H1 (cell line): Measurements from ENCODE around the gene ZNF888. TPM values are rescaled to one million over a fixed set of nuclear protein-coding genes. Genes with fewer than 3 reads are reported as not detected.

Experiments
- CTCF ChIA-PET: fragments of 300-600 bp; sonication (Branson Sonifier 250); formaldehyde crosslinking; loops from one replicate; lab custom pipeline; 2021; ENCODE audit not compliant: partially characterized antibody; lab: Charles Lee
- POLR2A ChIA-PET: fragments of 300-600 bp; sonication (Branson Sonifier 250); formaldehyde crosslinking; loops from one replicate; lab custom pipeline; 2021; ENCODE audit warnings: inconsistent platforms; ENCODE audit not compliant: partially characterized antibody; lab: Charles Lee
- DNase-seq, 2 experiments: peaks; one replicate each; pipeline versions ENCODE4 v3.0.0 to v3.0.0-alpha.2; 2010 to 2022; ENCODE audit warnings: low spot score in 2 of 2, low read depth in 1 of 2, mixed read lengths in 1 of 2
- FAIRE-seq: peaks from 2 replicates; lab custom pipeline; 2011; peaks lifted over from hg19 to GRCh38; lab: Jason Lieb, UNC
- H2AFZ ChIP-seq: 2 replicates; pipeline ENCODE4 v1.8.1; 2012; ENCODE audit warnings: low read length, inconsistent platforms
- H2AK5ac ChIP-seq: 2 replicates; pipeline ENCODE4 v1.6.1; 2013; ENCODE audit warnings: low read depth, low read length
- H2BK120ac ChIP-seq: replicated peaks from 2 replicates; pipeline ENCODE3; 2013; ENCODE audit warnings: low read depth, low read length, inconsistent platforms
- H2BK12ac ChIP-seq: 2 replicates; pipeline ENCODE4 v1.6.1; 2013; ENCODE audit warnings: low read depth, low read length
- H2BK15ac ChIP-seq: 2 replicates; pipeline ENCODE4 v1.6.1; 2013; ENCODE audit warnings: low read length
- H2BK20ac ChIP-seq: 2 replicates; pipeline ENCODE4 v1.6.1; 2013; ENCODE audit warnings: low read length
- H2BK5ac ChIP-seq: 2 replicates; pipeline ENCODE4 v1.6.1; 2013; ENCODE audit warnings: low read depth, low read length
- H3K14ac ChIP-seq: 2 replicates; pipeline ENCODE4 v1.6.1; 2013; ENCODE audit warnings: inconsistent platforms; ENCODE audit not compliant: insufficient read length
- H3K18ac ChIP-seq: 2 replicates; pipeline ENCODE4 v1.6.1; 2013; ENCODE audit warnings: low read length; ENCODE audit errors: extremely low read depth
- H3K23ac ChIP-seq: 2 replicates; pipeline ENCODE4 v1.6.1; 2013; ENCODE audit warnings: inconsistent platforms; ENCODE audit not compliant: insufficient read length
- H3K23me2 ChIP-seq: 2 replicates; pipeline ENCODE4 v1.6.1; 2013; ENCODE audit warnings: low read depth, low read length
- H3K27ac ChIP-seq: 2 replicates; pipeline ENCODE4 v1.6.1; 2011; ENCODE audit warnings: low read depth, low read length, inconsistent platforms
- H3K27me3 ChIP-seq, 4 experiments: replicated peaks in 1 of 4; 1 replicate in 1 of 4; 2 replicates in 3 of 4; pipeline versions ENCODE4 v1.6.1 to v1.8.1; 2011 to 2013; ENCODE audit warnings: low read length in 3 of 4, mild to moderate bottlenecking in 3 of 4, inconsistent platforms in 2 of 4, mixed read lengths in 2 of 4, moderate library complexity in 1 of 4; ENCODE audit not compliant: control insufficient read depth in 3 of 4, insufficient read depth in 3 of 4; ENCODE audit errors: extremely low read depth in 1 of 4
- H3K36me3 ChIP-seq, 4 experiments: 2 replicates each; pipeline versions ENCODE4 v1.6.1 to v1.8.1; 2011 to 2013; ENCODE audit warnings: mild to moderate bottlenecking in 4 of 4, low read length in 3 of 4, moderate library complexity in 2 of 4, control low read depth in 1 of 4, inconsistent platforms in 1 of 4; ENCODE audit not compliant: insufficient read depth in 4 of 4, control insufficient read depth in 2 of 4
- H3K4ac ChIP-seq: replicated peaks from 2 replicates; pipeline ENCODE3; 2013; ENCODE audit warnings: low read length, low read depth, mixed read lengths, inconsistent platforms; ENCODE audit not compliant: insufficient read length
- H3K4me1 ChIP-seq, 4 experiments: replicated peaks in 1 of 4; 1 replicate in 1 of 4; 2 replicates in 3 of 4; pipeline versions ENCODE4 v1.6.1 to v1.8.1; 2011 to 2013; ENCODE audit warnings: low read length in 3 of 4, inconsistent platforms in 2 of 4, mixed read lengths in 1 of 4; ENCODE audit not compliant: insufficient read depth in 4 of 4, control insufficient read depth in 3 of 4
- H3K4me2 ChIP-seq, 2 experiments: 2 replicates each; pipeline versions ENCODE4 v1.6.1 to v1.8.1; 2011 to 2013; ENCODE audit warnings: low read depth in 2 of 2, low read length in 2 of 2, control low read depth in 1 of 2, inconsistent platforms in 1 of 2, mild to moderate bottlenecking in 1 of 2; ENCODE audit not compliant: insufficient read depth in 1 of 2
- H3K4me3 ChIP-seq, 4 experiments: fragments of 200-600, 300-600 bp in 1 of 4; sonication (generic), shearing (Covaris generic), sonication (Bioruptor Twin) in 1 of 4; 2 replicates each; pipeline versions ENCODE4 v1.5.1 to v1.8.1; 2011 to 2016; ENCODE audit warnings: low read length in 4 of 4, low read depth in 3 of 4, control low read depth in 2 of 4, inconsistent platforms in 2 of 4, mild to moderate bottlenecking in 2 of 4, mixed read lengths in 1 of 4, moderate library complexity in 1 of 4; ENCODE audit not compliant: insufficient read depth in 2 of 4; ENCODE audit errors: extremely low read depth in 1 of 4
- H3K56ac ChIP-seq: replicated peaks from 2 replicates; pipeline ENCODE3; 2013; ENCODE audit warnings: low read depth, mild to moderate bottlenecking, mixed read lengths, low read length, inconsistent platforms; ENCODE audit not compliant: insufficient read length
- H3K79me1 ChIP-seq: 2 replicates; pipeline ENCODE4 v1.6.1; 2013; ENCODE audit warnings: low read depth, low read length, control low read depth
- H3K79me2 ChIP-seq, 2 experiments: 2 replicates each; pipeline versions ENCODE4 v1.6.1 to v1.8.1; 2012 to 2013; ENCODE audit warnings: low read length in 2 of 2, mild to moderate bottlenecking in 2 of 2, inconsistent platforms in 1 of 2; ENCODE audit not compliant: insufficient read depth in 2 of 2, control insufficient read depth in 1 of 2
- H3K9ac ChIP-seq, 4 experiments: replicated peaks in 1 of 4; 1 replicate in 1 of 4; 2 replicates in 3 of 4; pipeline versions ENCODE4 v1.6.1 to v1.8.1; 2011 to 2013; ENCODE audit warnings: low read depth in 3 of 4, low read length in 3 of 4, control low read depth in 2 of 4, mild to moderate bottlenecking in 2 of 4, moderate library complexity in 2 of 4, inconsistent platforms in 1 of 4; ENCODE audit errors: extremely low read depth in 1 of 4
- H3K9me3 ChIP-seq, 2 experiments: 2 replicates each; pipeline versions ENCODE4 v1.6.1 to v1.8.1; 2012 to 2013; ENCODE audit warnings: mild to moderate bottlenecking in 2 of 2, moderate library complexity in 2 of 2, control low read depth in 1 of 2, inconsistent platforms in 1 of 2, low read depth in 1 of 2, low read length in 1 of 2, mixed read lengths in 1 of 2; ENCODE audit not compliant: insufficient read depth in 2 of 2
- H4K20me1 ChIP-seq, 2 experiments: replicated peaks in 1 of 2; 2 replicates each; pipeline versions ENCODE3 to v1.8.1; 2011 to 2013; ENCODE audit warnings: inconsistent platforms in 2 of 2, low read length in 2 of 2, mild to moderate bottlenecking in 1 of 2; ENCODE audit not compliant: insufficient read depth in 2 of 2, control insufficient read depth in 1 of 2
- H4K5ac ChIP-seq: 2 replicates; pipeline ENCODE4 v1.6.1; 2013; ENCODE audit warnings: low read length, low read depth, mixed read lengths, inconsistent platforms; ENCODE audit not compliant: insufficient read length
- H4K8ac ChIP-seq: 2 replicates; pipeline ENCODE4 v1.8.0; 2013; ENCODE audit warnings: mild to moderate bottlenecking, moderate library complexity, low read length, inconsistent platforms; ENCODE audit not compliant: insufficient read depth; ENCODE audit errors: extremely low read depth
- H4K91ac ChIP-seq: replicated peaks from 2 replicates; pipeline ENCODE3; 2013; ENCODE audit warnings: low read length, mixed read lengths, inconsistent platforms; ENCODE audit not compliant: insufficient read length
- ASH2L ChIP-seq: fragments of 200-600, 300-600 bp; sonication (generic); IDR thresholded peaks from one replicate; pipeline ENCODE4 v1.7.1; 2017; ENCODE audit warnings: low read length
- CREB1 ChIP-seq: IDR thresholded peaks from 2 replicates; pipeline ENCODE4 v1.6.1; 2012; ENCODE audit warnings: inconsistent platforms
- CTBP2 ChIP-seq: IDR thresholded peaks from 2 replicates; pipeline ENCODE4 v1.7.0; 2011; ENCODE audit warnings: borderline replicate concordance, mild to moderate bottlenecking, moderate library complexity, mixed read lengths, low read length; ENCODE audit not compliant: insufficient read depth, insufficient read length
- EP300 ChIP-seq, 2 experiments: IDR thresholded peaks; 1 replicate in 1 of 2; 2 replicates in 1 of 2; pipeline ENCODE4 v1.6.1; 2011 to 2012; ENCODE audit warnings: low read depth in 2 of 2, low read length in 2 of 2, mild to moderate bottlenecking in 2 of 2, borderline replicate concordance in 1 of 2, inconsistent platforms in 1 of 2, moderate library complexity in 1 of 2
- EZH2 ChIP-seq: fragments of 200-600 bp; sonication (generic); IDR thresholded peaks from 2 replicates; pipeline ENCODE4 v1.7.1; 2012; ENCODE audit warnings: low read depth, mild to moderate bottlenecking, moderate library complexity, low read length, inconsistent platforms; ENCODE audit not compliant: severe bottlenecking
- HDAC6 ChIP-seq: IDR thresholded peaks from one replicate; pipeline ENCODE4 v1.7.1; 2012; ENCODE audit warnings: low read depth, mild to moderate bottlenecking, inconsistent platforms, low read length, moderate library complexity
- NANOG ChIP-seq: IDR thresholded peaks from 2 replicates; pipeline ENCODE4 v1.6.1; 2011; ENCODE audit warnings: low read length, low read depth, mild to moderate bottlenecking, inconsistent platforms; ENCODE audit not compliant: insufficient read depth, poor library complexity, severe bottlenecking
- NRF1 ChIP-seq: IDR thresholded peaks from 2 replicates; pipeline ENCODE4 v1.6.1; 2011; ENCODE audit warnings: mild to moderate bottlenecking, low read depth, low read length, improper control_type of control experiment
- SP1 ChIP-seq: IDR thresholded peaks from 2 replicates; pipeline ENCODE4 v1.6.1; 2011; ENCODE audit warnings: low read depth, low read length
- SP2 ChIP-seq: IDR thresholded peaks from 2 replicates; pipeline ENCODE4 v1.6.1; 2012; ENCODE audit warnings: mild to moderate bottlenecking, low read length, inconsistent platforms
- TAF1 ChIP-seq: IDR thresholded peaks from 2 replicates; pipeline ENCODE4 v1.6.1; 2011; ENCODE audit warnings: mild to moderate bottlenecking, low read depth, low read length
- TAF7 ChIP-seq: optimal IDR thresholded peaks from 2 replicates; pipeline ENCODE3; 2011; ENCODE audit warnings: low read depth, mild to moderate bottlenecking, inconsistent platforms, low read length, moderate library complexity, borderline replicate concordance
- whole genome bisulfite sequencing, 2 experiments: shearing (Covaris generic) in 1 of 2; methylation state at CpG; one replicate each; pipeline versions ENCODE4 v1.1.6 to v1.1.7; 2013 to 2015; ENCODE audit warnings: low lambda C conversion rate in 2 of 2, mixed read lengths in 2 of 2, inconsistent platforms in 1 of 2, low coverage in 1 of 2, missing lambda C conversion rate in 1 of 2; ENCODE audit not compliant: insufficient replicate concordance in 2 of 2, insufficient coverage in 1 of 2, insufficient read length in 1 of 2; ENCODE audit errors: extremely low coverage in 1 of 2, missing lambda C conversion rate in 1 of 2; 5-methylcytosine and 5-hydroxymethylcytosine counted together
- polyA plus RNA-seq, 7 experiments: library from polyadenylated mRNA; depleted of rRNA in 3 of 7; stranded (reverse) in 5 of 7; unstranded in 2 of 7; fragments of >200 nt in 5 of 7; fragments of 200-250 nt in 2 of 7; gene quantifications; 1 replicate in 5 of 7; 2 replicates in 1 of 7; 4 replicates in 1 of 7; pipeline versions ENCODE4 v1.2.1 to v1.2.3, GENCODE V29; 2011 to 2013; ENCODE audit warnings: missing spikeins in 2 of 7, mixed read lengths in 2 of 7
- total RNA-seq: library from RNA; stranded (reverse); fragmentation: NEBNext Ultra II Directional; extraction: Animal tissue kit (Norgen Biotek cat#: 25700); gene quantifications from 2 replicates; pipeline ENCODE4 v1.2.1, GENCODE V29; 2021
- TF ChIP-seq, protein P1 (sequence below): IDR thresholded peaks from 2 replicates; pipeline ENCODE4 v1.6.1; 2011; ENCODE audit warnings: low read depth, mild to moderate bottlenecking, low read length; ENCODE audit not compliant: insufficient read depth
- TF ChIP-seq, protein P2 (sequence below): IDR thresholded peaks from 2 replicates; pipeline ENCODE4 v1.6.1; 2012; ENCODE audit warnings: inconsistent platforms

Gene ZNF888
- total and polyA plus RNA-seq, 2 of the 8 experiments (the other 6 are each of a cell fraction or from before 2014, with no cell fraction given), result 1.1 to 8.6 TPM

GRCh38 chr19:52936954-52937325 lies 13.7 kb upstream of the ZNF888 start:
- CTCF ChIA-PET, result no interaction called here
- Histone ChIP-seq H3K4ac (no peak overlapping the region), H3K23me2 (peaks cover 1% of the 10 kb centered on the region; the same call in 1 of the 2 replicates), H3K36me3 (peaks cover 0 to 7% (median 4%) of the 10 kb centered on the region in 4 experiments; a peak in 4 of 8 replicates), H3K27me3 (no peaks in the 10 kb centered on the region), H4K91ac (no peak overlapping the region), H3K4me2 (no peak overlapping the region), H3K4me1 (no peaks in the 10 kb centered on the region), H3K9me3 (no peaks in the 10 kb centered on the region), H3K23ac (no peak overlapping the region), H2BK12ac (no peak overlapping the region), H2BK120ac (no peak overlapping the region), H3K4me3 (no peak overlapping the region), H2AK5ac (no peak overlapping the region), H3K79me1 (peaks cover 5% of the 10 kb centered on the region), H4K20me1 (peaks cover 0 to 8% of the 10 kb centered on the region in 2 experiments), H3K18ac (no peak overlapping the region), H3K56ac (no peak overlapping the region), H2BK20ac (no peak overlapping the region), H4K8ac (no peak overlapping the region), H3K79me2 (peaks cover 0 to 38% of the 10 kb centered on the region in 2 experiments; a peak in 2 of 4 replicates), H3K9ac (no peak overlapping the region), H4K5ac (no peak overlapping the region), H2BK15ac (no peak overlapping the region), H3K14ac (no peak overlapping the region), H2BK5ac (no peak overlapping the region), H2AFZ (no peak overlapping the region), H3K27ac (no peak overlapping the region)
- FAIRE-seq, result no peak
- 89% methylated on average over 7 of the region's 7 CpGs; no CpG with 5 or more reads in 1 of the 2 experiments for WGBS, 2 experiments
- no peak for DNase-seq
- POLR2A ChIA-PET, result no interaction called here
- TF ChIP-seq, protein P1, sequence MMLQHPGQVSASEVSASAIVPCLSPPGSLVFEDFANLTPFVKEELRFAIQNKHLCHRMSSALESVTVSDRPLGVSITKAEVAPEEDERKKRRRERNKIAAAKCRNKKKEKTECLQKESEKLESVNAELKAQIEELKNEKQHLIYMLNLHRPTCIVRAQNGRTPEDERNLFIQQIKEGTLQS, result no peak
- TF ChIP-seq EP300 (IDR thresholded peaks at IDR 0.05; ENCODE audit: borderline replicate concordance in 1 of 2, low read depth in 2 of 2, low read length in 2 of 2) (no peak), ASH2L (no peak), EZH2 (no peak), NRF1 (no peak), NANOG (no peak), TAF1 (no peak), SP1 (no peak), TAF7 (no peak), HDAC6 (no peak), CTBP2 (no peak), CREB1 (no peak), SP2 (no peak)
- TF ChIP-seq, protein P2, sequence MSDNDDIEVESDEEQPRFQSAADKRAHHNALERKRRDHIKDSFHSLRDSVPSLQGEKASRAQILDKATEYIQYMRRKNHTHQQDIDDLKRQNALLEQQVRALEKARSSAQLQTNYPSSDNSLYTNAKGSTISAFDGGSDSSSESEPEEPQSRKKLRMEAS, result no peak
